H1 (cell line): ENCODE measurements around the gene FYB2. TPM values are rescaled to one million over a fixed set of nuclear protein-coding genes. Genes with fewer than 3 reads are reported as not detected.

Source experiments
- CTCF ChIA-PET: fragments of 300-600 bp; sonication (Branson Sonifier 250); formaldehyde crosslinking; loops from one replicate; lab custom pipeline; 2021; ENCODE audit not compliant: partially characterized antibody; lab: Charles Lee
- POLR2A ChIA-PET: fragments of 300-600 bp; sonication (Branson Sonifier 250); formaldehyde crosslinking; loops from one replicate; lab custom pipeline; 2021; ENCODE audit warnings: inconsistent platforms; ENCODE audit not compliant: partially characterized antibody; lab: Charles Lee
- DNase-seq, 2 experiments: peaks; one replicate each; pipeline versions ENCODE4 v3.0.0 to v3.0.0-alpha.2; 2010 to 2022; ENCODE audit warnings: low spot score in 2 of 2, low read depth in 1 of 2, mixed read lengths in 1 of 2
- FAIRE-seq: peaks from 2 replicates; lab custom pipeline; 2011; peaks lifted over from hg19 to GRCh38; lab: Jason Lieb, UNC
- H2AFZ ChIP-seq: 2 replicates; pipeline ENCODE4 v1.8.1; 2012; ENCODE audit warnings: low read length, inconsistent platforms
- H2AK5ac ChIP-seq: 2 replicates; pipeline ENCODE4 v1.6.1; 2013; ENCODE audit warnings: low read depth, low read length
- H2BK120ac ChIP-seq: replicated peaks from 2 replicates; pipeline ENCODE3; 2013; ENCODE audit warnings: low read depth, low read length, inconsistent platforms
- H2BK12ac ChIP-seq: 2 replicates; pipeline ENCODE4 v1.6.1; 2013; ENCODE audit warnings: low read depth, low read length
- H2BK15ac ChIP-seq: 2 replicates; pipeline ENCODE4 v1.6.1; 2013; ENCODE audit warnings: low read length
- H2BK20ac ChIP-seq: 2 replicates; pipeline ENCODE4 v1.6.1; 2013; ENCODE audit warnings: low read length
- H2BK5ac ChIP-seq: 2 replicates; pipeline ENCODE4 v1.6.1; 2013; ENCODE audit warnings: low read depth, low read length
- H3K14ac ChIP-seq: 2 replicates; pipeline ENCODE4 v1.6.1; 2013; ENCODE audit warnings: inconsistent platforms; ENCODE audit not compliant: insufficient read length
- H3K18ac ChIP-seq: 2 replicates; pipeline ENCODE4 v1.6.1; 2013; ENCODE audit warnings: low read length; ENCODE audit errors: extremely low read depth
- H3K23ac ChIP-seq: 2 replicates; pipeline ENCODE4 v1.6.1; 2013; ENCODE audit warnings: inconsistent platforms; ENCODE audit not compliant: insufficient read length
- H3K23me2 ChIP-seq: 2 replicates; pipeline ENCODE4 v1.6.1; 2013; ENCODE audit warnings: low read depth, low read length
- H3K27ac ChIP-seq: 2 replicates; pipeline ENCODE4 v1.6.1; 2011; ENCODE audit warnings: low read depth, low read length, inconsistent platforms
- H3K27me3 ChIP-seq, 4 experiments: replicated peaks in 1 of 4; 1 replicate in 1 of 4; 2 replicates in 3 of 4; pipeline versions ENCODE4 v1.6.1 to v1.8.1; 2011 to 2013; ENCODE audit warnings: low read length in 3 of 4, mild to moderate bottlenecking in 3 of 4, inconsistent platforms in 2 of 4, mixed read lengths in 2 of 4, moderate library complexity in 1 of 4; ENCODE audit not compliant: control insufficient read depth in 3 of 4, insufficient read depth in 3 of 4; ENCODE audit errors: extremely low read depth in 1 of 4
- H3K36me3 ChIP-seq, 4 experiments: 2 replicates each; pipeline versions ENCODE4 v1.6.1 to v1.8.1; 2011 to 2013; ENCODE audit warnings: mild to moderate bottlenecking in 4 of 4, low read length in 3 of 4, moderate library complexity in 2 of 4, control low read depth in 1 of 4, inconsistent platforms in 1 of 4; ENCODE audit not compliant: insufficient read depth in 4 of 4, control insufficient read depth in 2 of 4
- H3K4ac ChIP-seq: replicated peaks from 2 replicates; pipeline ENCODE3; 2013; ENCODE audit warnings: low read length, low read depth, mixed read lengths, inconsistent platforms; ENCODE audit not compliant: insufficient read length
- H3K4me1 ChIP-seq, 4 experiments: replicated peaks in 1 of 4; 1 replicate in 1 of 4; 2 replicates in 3 of 4; pipeline versions ENCODE4 v1.6.1 to v1.8.1; 2011 to 2013; ENCODE audit warnings: low read length in 3 of 4, inconsistent platforms in 2 of 4, mixed read lengths in 1 of 4; ENCODE audit not compliant: insufficient read depth in 4 of 4, control insufficient read depth in 3 of 4
- H3K4me2 ChIP-seq, 2 experiments: 2 replicates each; pipeline versions ENCODE4 v1.6.1 to v1.8.1; 2011 to 2013; ENCODE audit warnings: low read depth in 2 of 2, low read length in 2 of 2, control low read depth in 1 of 2, inconsistent platforms in 1 of 2, mild to moderate bottlenecking in 1 of 2; ENCODE audit not compliant: insufficient read depth in 1 of 2
- H3K4me3 ChIP-seq, 4 experiments: fragments of 200-600, 300-600 bp in 1 of 4; sonication (generic), shearing (Covaris generic), sonication (Bioruptor Twin) in 1 of 4; 2 replicates each; pipeline versions ENCODE4 v1.5.1 to v1.8.1; 2011 to 2016; ENCODE audit warnings: low read length in 4 of 4, low read depth in 3 of 4, control low read depth in 2 of 4, inconsistent platforms in 2 of 4, mild to moderate bottlenecking in 2 of 4, mixed read lengths in 1 of 4, moderate library complexity in 1 of 4; ENCODE audit not compliant: insufficient read depth in 2 of 4; ENCODE audit errors: extremely low read depth in 1 of 4
- H3K56ac ChIP-seq: replicated peaks from 2 replicates; pipeline ENCODE3; 2013; ENCODE audit warnings: low read depth, mild to moderate bottlenecking, mixed read lengths, low read length, inconsistent platforms; ENCODE audit not compliant: insufficient read length
- H3K79me1 ChIP-seq: 2 replicates; pipeline ENCODE4 v1.6.1; 2013; ENCODE audit warnings: low read depth, low read length, control low read depth
- H3K79me2 ChIP-seq, 2 experiments: 2 replicates each; pipeline versions ENCODE4 v1.6.1 to v1.8.1; 2012 to 2013; ENCODE audit warnings: low read length in 2 of 2, mild to moderate bottlenecking in 2 of 2, inconsistent platforms in 1 of 2; ENCODE audit not compliant: insufficient read depth in 2 of 2, control insufficient read depth in 1 of 2
- H3K9ac ChIP-seq, 4 experiments: replicated peaks in 1 of 4; 1 replicate in 1 of 4; 2 replicates in 3 of 4; pipeline versions ENCODE4 v1.6.1 to v1.8.1; 2011 to 2013; ENCODE audit warnings: low read depth in 3 of 4, low read length in 3 of 4, control low read depth in 2 of 4, mild to moderate bottlenecking in 2 of 4, moderate library complexity in 2 of 4, inconsistent platforms in 1 of 4; ENCODE audit errors: extremely low read depth in 1 of 4
- H3K9me3 ChIP-seq, 2 experiments: 2 replicates each; pipeline versions ENCODE4 v1.6.1 to v1.8.1; 2012 to 2013; ENCODE audit warnings: mild to moderate bottlenecking in 2 of 2, moderate library complexity in 2 of 2, control low read depth in 1 of 2, inconsistent platforms in 1 of 2, low read depth in 1 of 2, low read length in 1 of 2, mixed read lengths in 1 of 2; ENCODE audit not compliant: insufficient read depth in 2 of 2
- H4K20me1 ChIP-seq, 2 experiments: replicated peaks in 1 of 2; 2 replicates each; pipeline versions ENCODE3 to v1.8.1; 2011 to 2013; ENCODE audit warnings: inconsistent platforms in 2 of 2, low read length in 2 of 2, mild to moderate bottlenecking in 1 of 2; ENCODE audit not compliant: insufficient read depth in 2 of 2, control insufficient read depth in 1 of 2
- H4K5ac ChIP-seq: 2 replicates; pipeline ENCODE4 v1.6.1; 2013; ENCODE audit warnings: low read length, low read depth, mixed read lengths, inconsistent platforms; ENCODE audit not compliant: insufficient read length
- H4K8ac ChIP-seq: 2 replicates; pipeline ENCODE4 v1.8.0; 2013; ENCODE audit warnings: mild to moderate bottlenecking, moderate library complexity, low read length, inconsistent platforms; ENCODE audit not compliant: insufficient read depth; ENCODE audit errors: extremely low read depth
- H4K91ac ChIP-seq: replicated peaks from 2 replicates; pipeline ENCODE3; 2013; ENCODE audit warnings: low read length, mixed read lengths, inconsistent platforms; ENCODE audit not compliant: insufficient read length
- ATF2 ChIP-seq: IDR thresholded peaks from 2 replicates; pipeline ENCODE4 v1.6.1; 2012; ENCODE audit warnings: low read length, inconsistent platforms
- BACH1 ChIP-seq: IDR thresholded peaks from 2 replicates; pipeline ENCODE4 v1.6.1; 2012; ENCODE audit warnings: low read length, improper control_type of control experiment
- CBX8 ChIP-seq: fragments of 300-800, 300-1000 bp; sonication (generic); IDR thresholded peaks from 2 replicates; pipeline ENCODE4 v1.7.1; 2016; ENCODE audit warnings: low read depth, low read length, borderline replicate concordance
- CEBPB ChIP-seq: IDR thresholded peaks from 2 replicates; pipeline ENCODE4 v1.6.1; 2012; ENCODE audit warnings: low read depth, low read length
- CREB1 ChIP-seq: IDR thresholded peaks from 2 replicates; pipeline ENCODE4 v1.6.1; 2012; ENCODE audit warnings: inconsistent platforms
- CTBP2 ChIP-seq: IDR thresholded peaks from 2 replicates; pipeline ENCODE4 v1.7.0; 2011; ENCODE audit warnings: borderline replicate concordance, mild to moderate bottlenecking, moderate library complexity, mixed read lengths, low read length; ENCODE audit not compliant: insufficient read depth, insufficient read length
- E2F6 ChIP-seq: IDR thresholded peaks from 2 replicates; pipeline ENCODE4 v1.6.1; 2012; ENCODE audit warnings: inconsistent platforms
- JUND ChIP-seq: IDR thresholded peaks from 2 replicates; pipeline ENCODE4 v1.6.1; 2011; ENCODE audit warnings: mild to moderate bottlenecking, improper control_type of control experiment, low read length
- PHF8 ChIP-seq: fragments of 200-600 bp; sonication (generic); conservative IDR thresholded peaks from 2 replicates; pipeline ENCODE4 v1.7.1; 2012; ENCODE audit warnings: low read depth, mild to moderate bottlenecking, inconsistent platforms, low read length, moderate library complexity
- POLR2AphosphoS5 ChIP-seq: IDR thresholded peaks from 2 replicates; pipeline ENCODE4 v1.6.1; 2011; ENCODE audit warnings: low read depth, low read length
- RFX5 ChIP-seq: IDR thresholded peaks from 2 replicates; pipeline ENCODE4 v1.6.1; 2011; ENCODE audit warnings: low read depth, low read length, improper control_type of control experiment, borderline replicate concordance
- SP4 ChIP-seq: IDR thresholded peaks from 2 replicates; pipeline ENCODE4 v1.6.1; 2012; ENCODE audit warnings: low read length, inconsistent platforms
- TCF12 ChIP-seq: IDR thresholded peaks from 2 replicates; pipeline ENCODE4 v1.6.1; 2011; ENCODE audit warnings: low read depth, mild to moderate bottlenecking, low read length
- TEAD4 ChIP-seq: IDR thresholded peaks from 2 replicates; pipeline ENCODE4 v1.6.1; 2012; ENCODE audit warnings: low read depth, low read length, inconsistent platforms, mixed read lengths
- WGBS, 2 experiments: shearing (Covaris generic) in 1 of 2; methylation state at CpG; one replicate each; pipeline versions ENCODE4 v1.1.6 to v1.1.7; 2013 to 2015; ENCODE audit warnings: low lambda C conversion rate in 2 of 2, mixed read lengths in 2 of 2, inconsistent platforms in 1 of 2, low coverage in 1 of 2, missing lambda C conversion rate in 1 of 2; ENCODE audit not compliant: insufficient replicate concordance in 2 of 2, insufficient coverage in 1 of 2, insufficient read length in 1 of 2; ENCODE audit errors: extremely low coverage in 1 of 2, missing lambda C conversion rate in 1 of 2; 5-methylcytosine and 5-hydroxymethylcytosine counted together
- polyA plus RNA-seq, 7 experiments: library from polyadenylated mRNA; depleted of rRNA in 3 of 7; stranded (reverse) in 5 of 7; unstranded in 2 of 7; fragments of >200 nt in 5 of 7; fragments of 200-250 nt in 2 of 7; gene quantifications; 1 replicate in 5 of 7; 2 replicates in 1 of 7; 4 replicates in 1 of 7; pipeline versions ENCODE4 v1.2.1 to v1.2.3, GENCODE V29; 2011 to 2013; ENCODE audit warnings: missing spikeins in 2 of 7, mixed read lengths in 2 of 7
- total RNA-seq: library from RNA; stranded (reverse); fragmentation: NEBNext Ultra II Directional; extraction: Animal tissue kit (Norgen Biotek cat#: 25700); gene quantifications from 2 replicates; pipeline ENCODE4 v1.2.1, GENCODE V29; 2021

The FYB2 gene
- total and polyA plus RNA-seq, 2 of the 8 experiments (the other 6 are each of a cell fraction or from before 2014, with no cell fraction given) = 0.11 to 0.17 TPM

GRCh38 chr1:56821462-56821797 lies 2.2 kb upstream of the FYB2 start:
- H2BK12ac ChIP-seq = no peak overlapping the region
- H3K18ac ChIP-seq = no peak overlapping the region
- no peak overlapping the region for H3K4me2 ChIP-seq
- no peak overlapping the region for H3K27ac ChIP-seq
- ChIA-PET CTCF (interaction anchor here (0.5 to 3.2 kb wide), 39 partner anchors 10 to 1440 kb away, joined by 3 to 30 read pairs (median 4); no protein-coding TSS in a partner anchor), POLR2A (no interaction called here)
- no peak overlapping the region for H4K91ac ChIP-seq
- peaks cover 3% of the 10 kb centered on the region; the same call in 1 of the 2 replicates for H3K23me2 ChIP-seq
- H4K8ac ChIP-seq = no peak overlapping the region
- no peaks in the 10 kb centered on the region for H3K79me2 ChIP-seq
- H4K20me1 ChIP-seq = no peaks in the 10 kb centered on the region
- WGBS, 2 experiments = 64% methylated on average over 1 of the region's 1 CpG; no CpG with 5 or more reads in 1 of the 2 experiments
- no peak overlapping the region for H3K23ac ChIP-seq
- H4K5ac ChIP-seq = no peak overlapping the region
- H3K27me3 ChIP-seq = no peaks in the 10 kb centered on the region
- H3K79me1 ChIP-seq = no peaks in the 10 kb centered on the region
- no peak overlapping the region for H3K56ac ChIP-seq
- no peak overlapping the region for H2AFZ ChIP-seq
- no peaks in the 10 kb centered on the region for H3K9me3 ChIP-seq
- H2BK20ac ChIP-seq = no peak overlapping the region
- H3K4me1 ChIP-seq = peaks cover 2 to 9% (median 6%) of the 10 kb centered on the region in 4 experiments; a peak in 6 of 7 replicates
- H2BK120ac ChIP-seq = no peak overlapping the region
- FAIRE-seq = no peak
- no peak overlapping the region for H2BK5ac ChIP-seq
- DNase-seq = no peak
- no peaks in the 10 kb centered on the region for H3K36me3 ChIP-seq
- H3K9ac ChIP-seq = no peak overlapping the region
- H2AK5ac ChIP-seq = no peak overlapping the region
- no peak overlapping the region for H3K4me3 ChIP-seq
- no peak overlapping the region for H2BK15ac ChIP-seq
- H3K14ac ChIP-seq = no peak overlapping the region
- no peak overlapping the region for H3K4ac ChIP-seq
- TF ChIP-seq TCF12 = no peak
- TF ChIP-seq CBX8 = no peak
- TF ChIP-seq CTBP2 = no peak
- TF ChIP-seq BACH1 = no peak
- TF ChIP-seq JUND = no peak
- TF ChIP-seq TEAD4 = no peak
- TF ChIP-seq SP4 = no peak
- no peak for TF ChIP-seq E2F6
- no peak for TF ChIP-seq POLR2AphosphoS5
- TF ChIP-seq CREB1 = no peak
- no peak for TF ChIP-seq PHF8
- TF ChIP-seq RFX5 = no peak
- TF ChIP-seq ATF2 = no peak
- no peak for TF ChIP-seq CEBPB
